ENCODE results near the gene ANAPC10.

ANAPC10 gene

GRCh38 chr4:144954230-144954629 is 143.8 kb downstream of the ANAPC10 start:
- Histone ChIP-seq H3K4me3 (ENCODE audit: low read depth in 1 of 2, low read length in 2 of 2) (no peak overlapping the region), H3K9ac (ENCODE audit: low read length) (no peak overlapping the region), H3K36me3 (ENCODE audit: insufficient read depth, low read length) (no peaks in the 10 kb centered on the region), H3K27ac (ENCODE audit: low read depth, low read length) (no peak overlapping the region), H3K9me3 (ENCODE audit: low read length) (no peaks in the 10 kb centered on the region), H3K4me1 (ENCODE audit: insufficient read depth, low read length) (no peaks in the 10 kb centered on the region), H3K27me3 (ENCODE audit: control insufficient read depth in 1 of 2, insufficient read depth in 2 of 2, low read length in 2 of 2) (no peaks in the 10 kb centered on the region)

DNA sequence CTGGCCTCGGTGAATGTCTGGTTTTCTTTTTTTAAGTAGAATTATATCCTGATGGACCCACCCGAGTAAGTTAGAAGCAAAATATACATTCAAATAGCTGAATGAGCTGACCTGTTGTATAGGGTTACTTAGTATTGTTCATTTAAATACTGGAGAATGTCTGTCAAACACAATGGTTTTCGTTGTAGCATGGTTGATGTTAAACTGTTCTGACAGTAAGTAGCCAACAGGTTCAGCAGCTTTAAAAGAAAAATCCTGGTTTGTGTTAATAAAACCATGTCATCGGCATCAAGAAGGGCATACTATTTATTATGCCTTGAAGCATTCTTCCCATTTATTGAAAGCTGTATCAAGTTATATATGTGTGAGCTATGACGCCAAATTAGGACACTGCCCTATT is 149.6 kb downstream of the ANAPC10 start:
- no peak overlapping the region for H3K27ac ChIP-seq (ENCODE audit: low read depth, low read length)
- H3K27me3 ChIP-seq (ENCODE audit: control insufficient read depth in 1 of 2, insufficient read depth in 2 of 2, low read length in 2 of 2) = no peaks in the 10 kb centered on the region
- no peaks in the 10 kb centered on the region for H3K36me3 ChIP-seq (ENCODE audit: insufficient read depth, low read length)
- no peaks in the 10 kb centered on the region for H3K9me3 ChIP-seq (ENCODE audit: low read length)
- no peak overlapping the region for H3K4me3 ChIP-seq (ENCODE audit: low read depth in 1 of 2, low read length in 2 of 2)
- H3K4me1 ChIP-seq (ENCODE audit: insufficient read depth, low read length) = no peaks in the 10 kb centered on the region
- no peak overlapping the region for H3K9ac ChIP-seq (ENCODE audit: low read length)

DNA sequence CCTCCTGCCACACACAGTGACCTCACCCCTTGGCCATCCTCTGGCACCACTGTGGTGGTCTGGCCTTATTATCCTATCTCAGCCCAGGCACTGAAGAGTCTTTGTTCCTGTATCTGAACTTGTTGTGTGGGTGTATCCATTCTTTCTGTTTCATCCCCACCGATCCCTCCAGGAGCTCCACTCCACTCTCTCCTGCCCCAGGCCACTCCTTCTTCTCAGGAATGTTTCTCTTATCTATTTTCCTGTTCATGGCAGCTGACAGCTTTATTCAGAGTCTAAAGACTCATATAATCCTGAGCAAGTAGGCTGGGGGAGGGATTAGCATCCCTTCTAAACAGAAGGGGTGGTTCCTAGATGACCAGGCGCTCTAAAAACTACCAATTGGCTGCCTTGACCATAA is 150.0 kb downstream of the ANAPC10 start:
- no peaks in the 10 kb centered on the region for H3K4me1 ChIP-seq (ENCODE audit: insufficient read depth, low read length)
- no peak overlapping the region for H3K4me3 ChIP-seq (ENCODE audit: low read depth in 1 of 2, low read length in 2 of 2)
- H3K27ac ChIP-seq (ENCODE audit: low read depth, low read length) = no peak overlapping the region
- no peaks in the 10 kb centered on the region for H3K27me3 ChIP-seq (ENCODE audit: control insufficient read depth in 1 of 2, insufficient read depth in 2 of 2, low read length in 2 of 2)
- H3K9ac ChIP-seq (ENCODE audit: low read length) = no peak overlapping the region
- H3K36me3 ChIP-seq (ENCODE audit: insufficient read depth, low read length) = no peaks in the 10 kb centered on the region
- H3K9me3 ChIP-seq (ENCODE audit: low read length) = no peaks in the 10 kb centered on the region
